K562 (cell line): ENCODE results near the gene TUBGCP6.

Source experiments
- NR2C2 ChIP-seq, 2 experiments: fragments of 200-800 bp in 1 of 2; sonication (Bioruptor generic) in 1 of 2; sonication (generic) in 1 of 2; formaldehyde crosslinking in 1 of 2; IDR thresholded peaks; 2 replicates each; pipeline versions ENCODE4 v1.6.1 to v1.8.0; 2016 to 2022; ENCODE audit warnings: mild to moderate bottlenecking in 1 of 2, missing compliant biosample characterization in 1 of 2, missing genetic modification characterization in 1 of 2, missing genetic modification reagents in 1 of 2
- TF ChIP-seq, protein P1 (sequence below), 3 experiments: IDR thresholded peaks in 2 of 3; conservative IDR thresholded peaks in 1 of 3; 2 replicates each; pipeline ENCODE4 v1.5.1; 2011 to 2012; ENCODE audit warnings: low read length in 3 of 3, mild to moderate bottlenecking in 3 of 3, control low read depth in 2 of 3, improper control_type of control experiment in 1 of 3, inconsistent platforms in 1 of 3, low read depth in 1 of 3, mixed read lengths in 1 of 3, moderate library complexity in 1 of 3; ENCODE audit not compliant: insufficient read depth in 2 of 3

DNA sequence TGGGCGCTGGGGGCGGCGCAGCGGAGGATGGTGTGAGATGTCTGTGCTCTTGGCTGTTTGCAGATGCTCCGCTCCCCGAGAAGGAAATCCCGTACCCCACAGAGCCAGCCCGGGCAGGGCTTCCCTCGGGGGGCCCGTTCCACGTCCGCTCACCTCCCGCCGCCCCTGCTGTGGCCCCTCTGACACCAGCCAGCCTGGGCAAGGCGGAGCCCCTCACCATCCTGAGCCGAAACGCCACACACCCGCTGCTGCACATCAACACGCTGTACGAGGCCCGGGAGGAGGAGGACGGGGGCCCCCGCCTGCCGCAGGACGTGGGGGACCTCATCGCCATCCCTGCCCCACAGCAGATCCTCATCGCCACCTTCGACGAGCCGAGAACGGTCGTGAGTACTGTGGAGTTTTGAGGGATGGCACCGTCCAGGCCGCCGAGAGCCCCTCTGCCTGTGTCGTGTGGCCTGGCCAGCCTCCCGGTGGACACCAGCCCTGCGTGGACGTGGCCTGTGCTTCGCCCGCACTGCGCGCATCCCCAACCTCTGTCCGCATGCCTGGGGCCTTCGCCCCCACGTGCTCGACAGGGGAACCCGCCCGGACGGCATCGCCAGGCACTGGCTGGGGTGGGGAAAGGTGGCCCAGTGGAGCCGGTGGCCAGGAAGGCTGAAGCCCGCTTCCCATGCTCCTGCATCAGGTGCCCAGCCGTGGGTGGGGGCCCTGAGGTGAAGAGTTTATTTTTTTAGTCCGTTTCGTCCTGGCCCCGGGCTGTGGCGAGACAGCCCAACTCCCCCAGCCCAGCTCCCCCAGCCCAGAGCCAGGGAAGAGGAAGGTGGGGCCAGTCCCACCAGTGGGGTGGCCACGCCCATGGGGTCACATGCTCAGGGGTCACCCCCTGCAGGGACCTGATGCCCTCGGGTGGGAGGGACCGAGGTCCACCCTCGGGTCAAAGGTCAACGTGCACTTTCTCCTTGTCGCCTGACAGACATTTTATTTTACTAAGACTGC lies 65.7 kb downstream of the TUBGCP6 start:
- TF ChIP-seq, protein P1, sequence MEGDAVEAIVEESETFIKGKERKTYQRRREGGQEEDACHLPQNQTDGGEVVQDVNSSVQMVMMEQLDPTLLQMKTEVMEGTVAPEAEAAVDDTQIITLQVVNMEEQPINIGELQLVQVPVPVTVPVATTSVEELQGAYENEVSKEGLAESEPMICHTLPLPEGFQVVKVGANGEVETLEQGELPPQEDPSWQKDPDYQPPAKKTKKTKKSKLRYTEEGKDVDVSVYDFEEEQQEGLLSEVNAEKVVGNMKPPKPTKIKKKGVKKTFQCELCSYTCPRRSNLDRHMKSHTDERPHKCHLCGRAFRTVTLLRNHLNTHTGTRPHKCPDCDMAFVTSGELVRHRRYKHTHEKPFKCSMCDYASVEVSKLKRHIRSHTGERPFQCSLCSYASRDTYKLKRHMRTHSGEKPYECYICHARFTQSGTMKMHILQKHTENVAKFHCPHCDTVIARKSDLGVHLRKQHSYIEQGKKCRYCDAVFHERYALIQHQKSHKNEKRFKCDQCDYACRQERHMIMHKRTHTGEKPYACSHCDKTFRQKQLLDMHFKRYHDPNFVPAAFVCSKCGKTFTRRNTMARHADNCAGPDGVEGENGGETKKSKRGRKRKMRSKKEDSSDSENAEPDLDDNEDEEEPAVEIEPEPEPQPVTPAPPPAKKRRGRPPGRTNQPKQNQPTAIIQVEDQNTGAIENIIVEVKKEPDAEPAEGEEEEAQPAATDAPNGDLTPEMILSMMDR (IDR thresholded peaks at IDR 0.05 in 2 of 3, conservative IDR thresholded peaks at IDR 0.05 in 1 of 3; ENCODE audit: insufficient read depth in 2 of 3, low read depth in 1 of 3, low read length in 3 of 3): no peak
- TF ChIP-seq NR2C2 (CRISPR knock-in tag; IDR thresholded peaks at IDR 0.05) (peak; percentile 64; the same call in 1 of the 2 replicates), NR2C2 (tag; IDR thresholded peaks at IDR 0.05) (peak; percentile 31; the same call in 1 of the 2 replicates)
